HepG2 (cell line): Measurements from ENCODE around the gene MIF4GD. TPM values are rescaled to one million over a fixed set of nuclear protein-coding genes. Genes with fewer than 3 reads are reported as not detected.

Experiments
- IKZF4 ChIP-seq: sonication (generic); formaldehyde crosslinking; IDR thresholded peaks from 2 replicates; pipeline ENCODE4 v1.5.1; 2020; ENCODE audit warnings: borderline replicate concordance, mild to moderate bottlenecking, low read depth, missing genetic modification reagents; ENCODE audit errors: not compliant biosample characterization
- NFYB ChIP-seq: sonication (generic); formaldehyde crosslinking; IDR thresholded peaks from 2 replicates; pipeline ENCODE4 v1.4.0; 2020; ENCODE audit warnings: missing genetic modification reagents
- ZFX ChIP-seq: sonication (generic); formaldehyde crosslinking; IDR thresholded peaks from 2 replicates; pipeline ENCODE4 v1.4.0; 2020; ENCODE audit warnings: mild to moderate bottlenecking, low read depth, missing genetic modification reagents, moderate library complexity
- ZNF136 ChIP-seq: sonication (generic); formaldehyde crosslinking; IDR thresholded peaks from 2 replicates; pipeline ENCODE4 v1.8.1; 2022; ENCODE audit warnings: low read depth, mild to moderate bottlenecking, moderate library complexity, missing genetic modification reagents
- ZNF24 ChIP-seq: fragments of 450-650 bp; IDR thresholded peaks from 2 replicates; pipeline ENCODE4 v1.6.1; 2017; ENCODE audit warnings: antibody characterized with exemption, mild to moderate bottlenecking
- polyA plus RNA-seq, 8 experiments: library from polyadenylated mRNA; depleted of rRNA in 3 of 8; stranded (reverse) in 7 of 8; unstranded in 1 of 8; fragments of >200 nt; fragmentation: Illumina TruSeq in 4 of 8; extraction: Trizol in 4 of 8; gene quantifications; 2 replicates each; pipeline versions ENCODE4 v1.2.1 to v1.2.3, GENCODE V29; 2011 to 2016; ENCODE audit warnings: low read depth in 4 of 8, missing spikeins in 1 of 8, mixed read lengths in 1 of 8; ENCODE audit not compliant: insufficient read depth in 1 of 8
- total RNA-seq, 5 experiments: library from RNA; depleted of rRNA; stranded (reverse); fragments of >200 nt; fragmentation: Illumina TruSeq; extraction: Trizol; gene quantifications; 2 replicates each; pipeline ENCODE4 v1.2.3, GENCODE V29; 2016; ENCODE audit warnings: low read depth in 1 of 5
- TF ChIP-seq, protein P1 (sequence below): sonication (generic); formaldehyde crosslinking; IDR thresholded peaks from 2 replicates; pipeline ENCODE4 v1.4.0; 2020; ENCODE audit warnings: missing genetic modification reagents
- TF ChIP-seq, protein P2 (sequence below): sonication (generic); formaldehyde crosslinking; IDR thresholded peaks from 2 replicates; pipeline ENCODE4 v1.9.0; 2021; ENCODE audit warnings: missing genetic modification reagents, borderline replicate concordance
- TF ChIP-seq, protein P3 (sequence below): sonication (generic); formaldehyde crosslinking; IDR thresholded peaks from 2 replicates; pipeline ENCODE4 v1.4.0; 2020; ENCODE audit warnings: mild to moderate bottlenecking, missing genetic modification reagents
- TF ChIP-seq, protein P4 (sequence below): IDR thresholded peaks from 2 replicates; pipeline ENCODE4 v1.6.1; 2016; ENCODE audit warnings: missing genetic modification reagents, missing compliant biosample characterization

MIF4GD gene
- total and polyA plus RNA-seq, 2 of the 13 experiments (the other 11 are each of a cell fraction or from before 2014, with no cell fraction given): 14.0 to 28.0 TPM

DNA sequence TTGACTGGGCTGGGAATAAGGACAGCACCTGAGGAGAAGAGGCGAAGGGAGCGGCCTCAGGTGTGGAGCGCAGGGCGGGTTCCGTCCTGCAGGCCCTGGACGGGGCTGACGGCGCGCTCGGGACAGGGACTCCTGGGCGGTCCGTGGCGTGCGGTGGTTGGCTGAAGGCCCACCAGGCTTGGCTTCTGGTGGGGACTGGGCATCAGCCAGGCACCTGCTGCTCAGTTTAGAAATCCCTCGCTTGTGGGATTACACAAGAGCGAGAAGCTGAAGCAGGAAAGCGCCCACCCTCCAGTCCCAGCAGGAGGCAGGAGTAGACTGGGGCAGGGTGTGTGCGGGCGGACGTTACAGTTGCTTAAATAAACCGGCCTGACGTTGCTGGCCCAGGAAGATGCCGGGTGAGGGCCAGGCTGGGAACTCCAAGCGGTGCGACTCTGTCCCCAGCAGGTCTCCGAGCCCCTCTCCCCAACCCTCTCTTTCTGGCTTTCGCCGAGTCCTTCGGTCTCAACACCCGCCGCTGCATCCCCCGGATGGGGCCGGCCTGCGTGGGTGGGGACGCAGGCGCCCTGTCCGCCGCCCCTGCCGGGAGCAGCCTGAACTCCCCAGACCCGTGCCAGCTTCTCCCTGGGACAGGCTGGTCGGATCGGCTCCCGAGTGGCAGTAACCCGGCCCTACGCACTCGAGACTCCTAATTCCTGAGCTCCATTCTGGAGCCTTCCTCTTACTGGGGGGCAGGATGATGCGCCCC, 639 bp downstream of the MIF4GD start (continued):
- TF ChIP-seq, protein P1, sequence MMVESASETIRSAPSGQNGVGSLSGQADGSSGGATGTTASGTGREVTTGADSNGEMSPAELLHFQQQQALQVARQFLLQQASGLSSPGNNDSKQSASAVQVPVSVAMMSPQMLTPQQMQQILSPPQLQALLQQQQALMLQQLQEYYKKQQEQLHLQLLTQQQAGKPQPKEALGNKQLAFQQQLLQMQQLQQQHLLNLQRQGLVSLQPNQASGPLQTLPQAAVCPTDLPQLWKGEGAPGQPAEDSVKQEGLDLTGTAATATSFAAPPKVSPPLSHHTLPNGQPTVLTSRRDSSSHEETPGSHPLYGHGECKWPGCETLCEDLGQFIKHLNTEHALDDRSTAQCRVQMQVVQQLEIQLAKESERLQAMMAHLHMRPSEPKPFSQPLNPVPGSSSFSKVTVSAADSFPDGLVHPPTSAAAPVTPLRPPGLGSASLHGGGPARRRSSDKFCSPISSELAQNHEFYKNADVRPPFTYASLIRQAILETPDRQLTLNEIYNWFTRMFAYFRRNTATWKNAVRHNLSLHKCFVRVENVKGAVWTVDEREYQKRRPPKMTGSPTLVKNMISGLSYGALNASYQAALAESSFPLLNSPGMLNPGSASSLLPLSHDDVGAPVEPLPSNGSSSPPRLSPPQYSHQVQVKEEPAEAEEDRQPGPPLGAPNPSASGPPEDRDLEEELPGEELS: no peak
- TF ChIP-seq IKZF4 (CRISPR knock-in tag) (no peak), ZNF136 (CRISPR knock-in tag) (0 out of 2 replicates have a peak, but pooled peaks have one; percentile 22), ZFX (peak; percentile 78; the same call in 1 of the 2 replicates), NFYB (CRISPR knock-in tag) (peak; percentile 30; the same call in 1 of the 2 replicates), ZNF24 (no peak)
- TF ChIP-seq, protein P2, sequence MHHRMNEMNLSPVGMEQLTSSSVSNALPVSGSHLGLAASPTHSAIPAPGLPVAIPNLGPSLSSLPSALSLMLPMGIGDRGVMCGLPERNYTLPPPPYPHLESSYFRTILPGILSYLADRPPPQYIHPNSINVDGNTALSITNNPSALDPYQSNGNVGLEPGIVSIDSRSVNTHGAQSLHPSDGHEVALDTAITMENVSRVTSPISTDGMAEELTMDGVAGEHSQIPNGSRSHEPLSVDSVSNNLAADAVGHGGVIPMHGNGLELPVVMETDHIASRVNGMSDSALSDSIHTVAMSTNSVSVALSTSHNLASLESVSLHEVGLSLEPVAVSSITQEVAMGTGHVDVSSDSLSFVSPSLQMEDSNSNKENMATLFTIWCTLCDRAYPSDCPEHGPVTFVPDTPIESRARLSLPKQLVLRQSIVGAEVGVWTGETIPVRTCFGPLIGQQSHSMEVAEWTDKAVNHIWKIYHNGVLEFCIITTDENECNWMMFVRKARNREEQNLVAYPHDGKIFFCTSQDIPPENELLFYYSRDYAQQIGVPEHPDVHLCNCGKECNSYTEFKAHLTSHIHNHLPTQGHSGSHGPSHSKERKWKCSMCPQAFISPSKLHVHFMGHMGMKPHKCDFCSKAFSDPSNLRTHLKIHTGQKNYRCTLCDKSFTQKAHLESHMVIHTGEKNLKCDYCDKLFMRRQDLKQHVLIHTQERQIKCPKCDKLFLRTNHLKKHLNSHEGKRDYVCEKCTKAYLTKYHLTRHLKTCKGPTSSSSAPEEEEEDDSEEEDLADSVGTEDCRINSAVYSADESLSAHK (CRISPR knock-in tag): no peak
- TF ChIP-seq, protein P3, sequence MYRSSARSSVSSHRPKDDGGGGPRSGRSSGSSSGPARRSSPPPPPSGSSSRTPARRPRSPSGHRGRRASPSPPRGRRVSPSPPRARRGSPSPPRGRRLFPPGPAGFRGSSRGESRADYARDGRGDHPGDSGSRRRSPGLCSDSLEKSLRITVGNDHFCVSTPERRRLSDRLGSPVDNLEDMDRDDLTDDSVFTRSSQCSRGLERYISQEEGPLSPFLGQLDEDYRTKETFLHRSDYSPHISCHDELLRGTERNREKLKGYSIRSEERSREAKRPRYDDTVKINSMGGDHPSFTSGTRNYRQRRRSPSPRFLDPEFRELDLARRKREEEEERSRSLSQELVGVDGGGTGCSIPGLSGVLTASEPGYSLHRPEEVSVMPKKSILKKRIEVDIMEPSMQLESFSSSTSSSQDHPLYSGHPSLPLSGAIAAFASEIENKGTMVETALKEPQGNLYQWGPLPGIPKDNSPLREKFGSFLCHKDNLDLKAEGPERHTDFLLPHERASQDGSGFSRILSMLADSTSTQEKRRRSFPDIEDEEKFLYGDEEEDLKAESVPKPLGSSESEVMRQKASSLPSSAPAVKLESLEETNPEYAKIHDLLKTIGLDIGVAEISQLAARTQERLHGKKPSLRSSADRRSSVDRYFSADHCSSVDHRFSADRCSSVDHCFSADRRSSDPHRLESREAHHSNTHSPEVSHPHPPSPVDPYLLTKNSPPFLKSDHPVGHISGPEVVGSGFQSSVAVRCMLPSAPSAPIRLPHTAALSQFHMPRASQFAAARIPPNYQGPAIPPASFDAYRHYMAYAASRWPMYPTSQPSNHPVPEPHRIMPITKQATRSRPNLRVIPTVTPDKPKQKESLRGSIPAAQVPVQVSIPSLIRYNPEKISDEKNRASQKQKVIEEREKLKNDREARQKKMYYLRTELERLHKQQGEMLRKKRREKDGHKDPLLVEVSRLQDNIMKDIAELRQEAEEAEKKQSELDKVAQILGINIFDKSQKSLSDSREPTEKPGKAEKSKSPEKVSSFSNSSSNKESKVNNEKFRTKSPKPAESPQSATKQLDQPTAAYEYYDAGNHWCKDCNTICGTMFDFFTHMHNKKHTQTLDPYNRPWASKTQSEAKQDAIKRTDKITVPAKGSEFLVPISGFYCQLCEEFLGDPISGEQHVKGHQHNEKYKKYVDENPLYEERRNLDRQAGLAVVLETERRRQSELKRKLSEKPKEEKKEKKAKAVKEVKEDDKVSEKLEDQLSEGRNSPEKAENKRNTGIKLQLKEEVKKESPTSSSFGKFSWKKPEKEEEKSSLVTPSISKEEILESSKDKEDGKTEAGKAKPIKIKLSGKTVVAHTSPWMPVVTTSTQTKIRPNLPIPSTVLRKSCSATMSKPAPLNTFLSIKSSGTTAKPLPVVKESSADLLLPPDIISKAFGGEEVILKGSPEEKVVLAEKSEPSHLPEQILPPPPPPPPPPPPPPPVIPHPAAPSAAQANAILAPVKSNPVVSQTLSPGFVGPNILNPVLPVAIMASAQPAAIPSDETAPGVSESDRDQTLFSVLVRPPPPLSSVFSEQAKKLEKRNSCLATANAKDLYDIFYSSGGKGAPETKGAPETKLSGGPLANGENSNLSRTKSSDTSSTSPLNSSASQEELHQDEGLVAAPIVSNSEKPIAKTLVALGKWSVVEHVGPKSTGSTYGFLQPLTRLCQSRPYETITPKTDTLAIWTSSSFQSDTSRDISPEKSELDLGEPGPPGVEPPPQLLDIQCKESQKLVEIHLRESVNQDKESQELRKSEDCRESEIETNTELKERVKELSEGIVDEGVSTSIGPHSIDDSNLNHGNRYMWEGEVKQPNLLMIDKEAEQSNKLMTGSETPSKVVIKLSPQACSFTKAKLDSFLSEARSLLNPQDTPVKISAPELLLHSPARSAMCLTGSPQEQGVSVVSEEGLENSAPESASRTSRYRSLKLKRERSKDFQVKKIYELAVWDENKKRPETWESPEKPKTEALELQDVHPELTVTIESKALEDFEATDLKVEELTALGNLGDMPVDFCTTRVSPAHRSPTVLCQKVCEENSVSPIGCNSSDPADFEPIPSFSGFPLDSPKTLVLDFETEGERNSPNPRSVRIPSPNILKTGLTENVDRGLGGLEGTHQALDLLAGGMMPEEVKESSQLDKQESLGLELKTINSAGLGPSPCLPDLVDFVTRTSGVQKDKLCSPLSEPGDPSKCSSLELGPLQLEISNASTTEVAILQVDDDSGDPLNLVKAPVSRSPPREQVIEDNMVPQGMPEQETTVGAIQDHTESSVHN (CRISPR knock-in tag): no peak
- TF ChIP-seq, protein P4, sequence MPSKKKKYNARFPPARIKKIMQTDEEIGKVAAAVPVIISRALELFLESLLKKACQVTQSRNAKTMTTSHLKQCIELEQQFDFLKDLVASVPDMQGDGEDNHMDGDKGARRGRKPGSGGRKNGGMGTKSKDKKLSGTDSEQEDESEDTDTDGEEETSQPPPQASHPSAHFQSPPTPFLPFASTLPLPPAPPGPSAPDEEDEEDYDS (CRISPR knock-in tag): peak; percentile 57; the same call in 1 of the 2 replicates
